K562 (cell line): ENCODE results near the gene CTSS. TPM values are rescaled to one million over a fixed set of nuclear protein-coding genes. Genes with fewer than 3 reads are reported as not detected.

ENCODE experiments used
- BACH1 ChIP-seq: fragments of 200-800 bp; sonication (Bioruptor generic); IDR thresholded peaks from 2 replicates; pipeline ENCODE4 v1.6.1; 2016; ENCODE audit warnings: missing genetic modification characterization, missing compliant biosample characterization
- EHMT2 ChIP-seq: fragments of 450-650 bp; IDR thresholded peaks from 2 replicates; pipeline ENCODE4 v1.6.1; 2018; ENCODE audit warnings: antibody characterized with exemption
- HOMEZ ChIP-seq: fragments of 250-450 bp; sonication (Bioruptor Pico); IDR thresholded peaks from 2 replicates; pipeline ENCODE4 v1.4.0; 2020; ENCODE audit warnings: mild to moderate bottlenecking, moderate library complexity
- TEAD2 ChIP-seq: fragments of 450-650 bp; IDR thresholded peaks from 2 replicates; pipeline ENCODE4 v1.6.1; 2016; ENCODE audit warnings: missing genetic modification characterization, control low read depth, missing compliant biosample characterization
- ZBTB33 ChIP-seq: sonication (generic); formaldehyde crosslinking; IDR thresholded peaks from 2 replicates; pipeline ENCODE4 v1.8.1; 2023; ENCODE audit warnings: mild to moderate bottlenecking, missing genetic modification reagents
- ZNF395 ChIP-seq: fragments of 200-800 bp; sonication (Bioruptor generic); IDR thresholded peaks from 2 replicates; pipeline ENCODE4 v1.6.1; 2017; ENCODE audit warnings: missing genetic modification characterization, missing compliant biosample characterization
- polyA plus RNA-seq, 8 experiments: library from polyadenylated mRNA; depleted of rRNA in 4 of 8; stranded (reverse) in 5 of 8; unstranded in 3 of 8; fragments of >200 nt; fragmentation: Nextera tagmentation in 2 of 8; fragmentation: Illumina TruSeq in 1 of 8; extraction: Ambion mirVana in 2 of 8; extraction: Trizol in 1 of 8; gene quantifications; 2 replicates each; pipeline versions ENCODE4 v1.2.1 to v1.2.3, GENCODE V29; 2011 to 2014; ENCODE audit warnings: inconsistent platforms in 1 of 8, missing spikeins in 1 of 8
- total RNA-seq, 7 experiments: library from RNA; depleted of rRNA in 6 of 7; stranded (reverse); fragments of >200 nt in 6 of 7; fragmentation: Illumina TruSeq in 2 of 7; extraction: Trizol in 2 of 7; gene quantifications; 2 replicates each; pipeline versions ENCODE4 v1.2.1 to v1.2.3, GENCODE V29; 2011 to 2021; ENCODE audit warnings: low replicate concordance in 1 of 7

The CTSS gene
- total and polyA plus RNA-seq, 9 of the 15 experiments (the other 6 are each of a cell fraction or from before 2014, with no cell fraction given): 8.6 to 24.9 (median 10.3) TPM

GRCh38 chr1:150730130-150730721 is 35.4 kb downstream of the CTSS start (continued):
- TF ChIP-seq ZNF395 (CRISPR knock-in tag) (no peak), TEAD2 (no peak), BACH1 (tag) (no peak), ZBTB33 (CRISPR knock-in tag) (no peak), EHMT2 (no peak), HOMEZ (CRISPR knock-in tag) (no peak)
- TF ChIP-seq, all 486 proteins: peak for 0
